Hepatocyte (in vitro differentiated cells): ENCODE measurements around the gene ZNF385B. TPM values are rescaled to one million over a fixed set of nuclear protein-coding genes. Genes with fewer than 3 reads are reported as not detected.

Experiments used
- DNase-seq: peaks from one replicate; pipeline ENCODE4 v3.0.0-alpha.2; 2016; ENCODE audit warnings: low spot score
- H2AFZ ChIP-seq: fragments of 200-600 bp; sonication (generic); 2 replicates; pipeline ENCODE4 v1.6.0; 2016; ENCODE audit warnings: antibody characterized with exemption, mild to moderate bottlenecking
- H3K27ac ChIP-seq: fragments of 200-600 bp; sonication (generic); 2 replicates; pipeline ENCODE4 v1.5.1; 2016; ENCODE audit warnings: mild to moderate bottlenecking
- H3K27me3 ChIP-seq: fragments of 200-600 bp; sonication (generic); 2 replicates; pipeline ENCODE4 v1.6.1; 2016
- H3K36me3 ChIP-seq: fragments of 200-600 bp; sonication (generic); replicated peaks from 2 replicates; pipeline ENCODE4 v1.5.1; 2016; ENCODE audit warnings: low read depth; ENCODE audit not compliant: insufficient read depth
- H3K4me1 ChIP-seq: fragments of 200-600 bp; sonication (generic); 2 replicates; pipeline ENCODE4 v1.5.1; 2016; ENCODE audit warnings: mild to moderate bottlenecking, moderate library complexity; ENCODE audit not compliant: insufficient read depth
- H3K4me2 ChIP-seq: fragments of 200-600 bp; sonication (generic); 2 replicates; pipeline ENCODE4 v1.6.0; 2016
- H3K4me3 ChIP-seq: fragments of 200-600 bp; sonication (generic); 2 replicates; pipeline ENCODE4 v1.5.1; 2016; ENCODE audit warnings: mild to moderate bottlenecking
- H3K79me2 ChIP-seq: fragments of 200-600 bp; sonication (generic); 2 replicates; pipeline ENCODE4 v1.6.0; 2017; ENCODE audit warnings: mild to moderate bottlenecking
- H3K9me2 ChIP-seq: fragments of 200-600 bp; sonication (generic); replicated peaks from 2 replicates; pipeline ENCODE4 v1.6.0; 2017; ENCODE audit warnings: mild to moderate bottlenecking; ENCODE audit not compliant: insufficient read depth
- H3K9me3 ChIP-seq: fragments of 200-600 bp; sonication (generic); 2 replicates; pipeline ENCODE4 v1.5.1; 2016; ENCODE audit warnings: low read depth, mild to moderate bottlenecking
- H4K20me1 ChIP-seq: fragments of 200-600 bp; sonication (generic); 2 replicates; pipeline ENCODE4 v1.6.0; 2016; ENCODE audit warnings: mild to moderate bottlenecking; ENCODE audit not compliant: insufficient read depth, poor library complexity, severe bottlenecking
- CTCF ChIP-seq: fragments of 200-600 bp; sonication (generic); IDR thresholded peaks from 2 replicates; pipeline ENCODE4 v1.5.1; 2016; ENCODE audit warnings: antibody characterized with exemption, mild to moderate bottlenecking; ENCODE audit not compliant: poor library complexity
- EZH2 ChIP-seq: fragments of 200-600 bp; sonication (generic); IDR thresholded peaks from 2 replicates; pipeline ENCODE4 v1.6.1; 2016; ENCODE audit warnings: antibody characterized with exemption, mild to moderate bottlenecking, borderline replicate concordance
- EZH2phosphoT487 ChIP-seq: fragments of 200-600 bp; sonication (generic); IDR thresholded peaks from one replicate; pipeline ENCODE4 v1.6.1; 2018; ENCODE audit warnings: antibody characterized with exemption, mild to moderate bottlenecking, low read depth, moderate library complexity; ENCODE audit not compliant: unreplicated experiment, severe bottlenecking
- WGBS: methylation state at CpG from one replicate; pipeline ENCODE4 v1.1.6; 2016; ENCODE audit warnings: low lambda C conversion rate; ENCODE audit errors: missing lambda C conversion rate; 5-methylcytosine and 5-hydroxymethylcytosine counted together
- polyA plus RNA-seq: library from polyadenylated mRNA; unstranded; fragments of >200 nt; fragmentation: Nextera tagmentation; extraction: Ambion mirVana; gene quantifications from 2 replicates; pipeline ENCODE4 v1.2.1, GENCODE V29; 2016
- total RNA-seq: library from RNA; depleted of rRNA; stranded (reverse); fragments of >200 nt; gene quantifications from 2 replicates; pipeline ENCODE4 v1.2.3, GENCODE V29; 2014

The ZNF385B gene
- total and polyA plus RNA-seq, 2 experiments from 2014 or later, result 1.8 to 2.4 TPM

DNA sequence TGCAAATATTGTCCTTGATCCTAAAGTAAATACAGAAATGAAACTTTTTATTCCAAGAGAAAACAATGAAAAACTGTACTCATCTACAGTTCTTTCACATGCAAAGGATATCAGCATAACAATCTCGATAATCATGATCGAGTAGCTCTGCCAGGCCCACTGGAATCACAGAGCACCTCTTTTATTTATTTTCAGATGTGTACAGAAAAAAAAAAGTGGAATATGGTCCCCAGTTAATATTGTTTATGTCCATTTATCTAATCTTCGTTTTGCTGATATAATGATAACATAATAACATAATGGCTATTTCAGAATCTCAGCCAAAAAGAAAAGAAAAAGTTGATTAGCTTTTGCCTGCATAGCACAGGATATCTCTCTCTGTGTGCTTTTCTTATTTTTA, 6.5 kb downstream of the ZNF385B start:
- Histone ChIP-seq H3K36me3 (no peaks in the 10 kb centered on the region), H4K20me1 (no peaks in the 10 kb centered on the region), H3K4me1 (no peaks in the 10 kb centered on the region), H3K4me3 (no peak overlapping the region), H3K9me3 (no peaks in the 10 kb centered on the region), H3K9me2 (no peaks in the 10 kb centered on the region), H3K4me2 (no peak overlapping the region), H3K27ac (no peak overlapping the region), H2AFZ (no peak overlapping the region), H3K79me2 (no peaks in the 10 kb centered on the region), H3K27me3 (peaks cover 41% of the 10 kb centered on the region)
- WGBS, result 64% methylated on average over 3 of the region's 3 CpGs
- TF ChIP-seq EZH2phosphoT487, result no peak
- no peak for TF ChIP-seq EZH2
- no peak for TF ChIP-seq CTCF
- DNase-seq, result no peak

- no peaks in the 10 kb centered on the region for H3K36me3 ChIP-seq
- H4K20me1 ChIP-seq, result no peaks in the 10 kb centered on the region
- no peaks in the 10 kb centered on the region for H3K79me2 ChIP-seq
- H3K4me2 ChIP-seq, result no peak overlapping the region
- no peak overlapping the region for H3K4me3 ChIP-seq
- no peak for DNase-seq
- H3K9me3 ChIP-seq, result no peaks in the 10 kb centered on the region
- H3K9me2 ChIP-seq, result no peaks in the 10 kb centered on the region
- no peak overlapping the region for H3K27ac ChIP-seq
- no peak overlapping the region for H2AFZ ChIP-seq
- H3K4me1 ChIP-seq, result no peaks in the 10 kb centered on the region
- H3K27me3 ChIP-seq, result peaks cover 23% of the 10 kb centered on the region
- TF ChIP-seq EZH2phosphoT487 (no peak), CTCF (no peak), EZH2 (no peak)
These were observed 8.3 kb downstream of the ZNF385B start for GRCh38 chr2:179853108-179853507.

- peak; percentile 39 for TF ChIP-seq CTCF
- TF ChIP-seq EZH2phosphoT487, result no peak
- TF ChIP-seq EZH2, result no peak
- Histone ChIP-seq H3K27ac (no peak overlapping the region), H2AFZ (no peak overlapping the region), H3K4me3 (no peak overlapping the region), H3K79me2 (no peaks in the 10 kb centered on the region), H3K9me3 (no peaks in the 10 kb centered on the region), H3K36me3 (no peaks in the 10 kb centered on the region), H3K4me2 (no peak overlapping the region), H4K20me1 (no peaks in the 10 kb centered on the region), H3K27me3 (peaks cover 4% of the 10 kb centered on the region), H3K4me1 (no peaks in the 10 kb centered on the region), H3K9me2 (no peaks in the 10 kb centered on the region)
- WGBS, result 80% methylated on average over 1 of the region's 1 CpG
- DNase-seq, result peak; percentile 15
These were observed 11.2 kb downstream of the ZNF385B start for GRCh38 chr2:179850188-179850587.

- Histone ChIP-seq H3K4me3 (no peak overlapping the region), H3K79me2 (no peaks in the 10 kb centered on the region), H3K4me1 (no peaks in the 10 kb centered on the region), H3K9me2 (no peaks in the 10 kb centered on the region), H3K27me3 (peaks cover 4% of the 10 kb centered on the region), H3K4me2 (no peak overlapping the region), H2AFZ (no peak overlapping the region), H3K9me3 (no peaks in the 10 kb centered on the region), H4K20me1 (no peaks in the 10 kb centered on the region), H3K27ac (no peak overlapping the region), H3K36me3 (no peaks in the 10 kb centered on the region)
- no peak for DNase-seq
- no peak for TF ChIP-seq CTCF
- TF ChIP-seq EZH2, result no peak
- no peak for TF ChIP-seq EZH2phosphoT487
These were observed 11.7 kb downstream of the ZNF385B start for GRCh38 chr2:179849719-179850118.
